IMR-90 (cell line): ENCODE data around the gene ROBO2.

Experiments
- CTCF ChIP-seq: conservative IDR thresholded peaks from 2 replicates; pipeline ENCODE4 v1.5.1; 2012; ENCODE audit warnings: mild to moderate bottlenecking, low read depth, low read length, improper control_type of control experiment
- MXI1 ChIP-seq: IDR thresholded peaks from 2 replicates; pipeline ENCODE4 v1.6.1; 2012; ENCODE audit warnings: low read depth, mild to moderate bottlenecking, low read length, moderate library complexity, borderline replicate concordance
- POLR2A ChIP-seq: IDR thresholded peaks from 2 replicates; pipeline ENCODE4 v1.6.1; 2012; ENCODE audit warnings: mild to moderate bottlenecking, low read depth, low read length
- RFX5 ChIP-seq: IDR thresholded peaks from 2 replicates; pipeline ENCODE4 v1.8.0; 2012; ENCODE audit warnings: low read depth, mild to moderate bottlenecking, low read length, moderate library complexity

- TF ChIP-seq MXI1 (no peak), CTCF (no peak), POLR2A (no peak), RFX5 (no peak)
Measured at GRCh38 chr3:77321646-77322045, 281.7 kb downstream of the ROBO2 start.
